Kidney (tissue), 14 donors: ENCODE data around the gene GRN. TPM values are rescaled to one million over a fixed set of nuclear protein-coding genes. Genes with fewer than 3 reads are reported as not detected.
A peak's percentile ranks its signal among the peaks of the same experiment; 100 is the strongest.

ENCODE experiments used
- DNase-seq, 5 donors: peaks; one replicate each; pipeline ENCODE4 v3.0.0-alpha.2; 2013 to 2020
- FAIRE-seq: peaks from 2 replicates; lab custom pipeline; 2012; peaks lifted over from hg19 to GRCh38; lab: Jason Lieb, UNC
- H3K27ac ChIP-seq, 2 donors: one replicate each; pipeline ENCODE4 v1.7.0; 2013; ENCODE audit warnings: low read depth in 2 of 2, low read length in 2 of 2, inconsistent platforms in 1 of 2
- H3K27me3 ChIP-seq: one replicate; pipeline ENCODE4 v1.7.1; 2013; ENCODE audit warnings: low read length, inconsistent platforms; ENCODE audit not compliant: control insufficient read depth, insufficient read depth
- H3K36me3 ChIP-seq, 3 donors: one replicate each; pipeline versions ENCODE4 v1.7.0 to v1.7.1; 2013; ENCODE audit warnings: low read length in 3 of 3, control low read depth in 1 of 3, inconsistent platforms in 1 of 3; ENCODE audit not compliant: insufficient read depth in 3 of 3, control insufficient read depth in 2 of 3
- H3K4me1 ChIP-seq, 3 donors: one replicate each; pipeline versions ENCODE4 v1.7.0 to v1.7.1; 2013; ENCODE audit warnings: low read length in 3 of 3, inconsistent platforms in 1 of 3, low read depth in 1 of 3; ENCODE audit not compliant: control insufficient read depth in 2 of 3, insufficient read depth in 2 of 3
- H3K4me3 ChIP-seq, 3 donors: one replicate each; pipeline versions ENCODE4 v1.7.0 to v1.8.1; 2013; ENCODE audit warnings: low read length in 3 of 3, control low read depth in 1 of 3, inconsistent platforms in 1 of 3
- H3K9ac ChIP-seq, 3 donors: one replicate each; pipeline versions ENCODE4 v1.7.0 to v1.7.1; 2013; ENCODE audit warnings: low read length in 3 of 3, control low read depth in 1 of 3, inconsistent platforms in 1 of 3
- H3K9me3 ChIP-seq, 3 donors: one replicate each; pipeline versions ENCODE4 v1.7.0 to v1.7.1; 2013; ENCODE audit warnings: low read length in 3 of 3, control low read depth in 1 of 3, inconsistent platforms in 1 of 3; ENCODE audit not compliant: control insufficient read depth in 2 of 3, insufficient read depth in 1 of 3
- intact Hi-C: fragments of 100-400 bp; cut with DNase I; formaldehyde crosslinking; loops from one replicate; pipeline ENCODE4 v1.11.1; 2022
- polyA plus RNA-seq: library from polyadenylated mRNA; stranded (reverse); fragments of 350-450 nt; fragmentation: Illumina TruSeq; extraction: RNeasy Lipid Tissue Mini Kit (QIAGEN cat#74804); gene quantifications from one replicate; pipeline ENCODE4 v1.2.3, GENCODE V29; 2014; ENCODE audit warnings: low read depth, low replicate concordance; ENCODE audit not compliant: insufficient read depth
- total RNA-seq: library from RNA; stranded (reverse); fragmentation: NEBNext Ultra II Directional; extraction: Animal tissue kit (Norgen Biotek cat#: 25700); gene quantifications from one replicate; pipeline ENCODE4 v1.2.1, GENCODE V29; 2021
- TF ChIP-seq, protein P1 (sequence below): IDR thresholded peaks from 3 replicates; pipeline ENCODE4 v1.5.1; 2012; ENCODE audit warnings: mild to moderate bottlenecking, moderate library complexity, borderline replicate concordance; ENCODE audit not compliant: insufficient read depth; ENCODE audit errors: extremely low read depth
- donor health status: control.
- donor health status: control.
- donor health status: control.
- donor health status: control.
- donor health status: control.
- donor health status: DM: yes; HTN: yes; CAD: no.
- donor health status: Normal renal cell carcinoma (clear cell type).

GRN gene
- total and polyA plus RNA-seq, 2 donors from 2014 or later, result 235 to 353 TPM

DNA sequence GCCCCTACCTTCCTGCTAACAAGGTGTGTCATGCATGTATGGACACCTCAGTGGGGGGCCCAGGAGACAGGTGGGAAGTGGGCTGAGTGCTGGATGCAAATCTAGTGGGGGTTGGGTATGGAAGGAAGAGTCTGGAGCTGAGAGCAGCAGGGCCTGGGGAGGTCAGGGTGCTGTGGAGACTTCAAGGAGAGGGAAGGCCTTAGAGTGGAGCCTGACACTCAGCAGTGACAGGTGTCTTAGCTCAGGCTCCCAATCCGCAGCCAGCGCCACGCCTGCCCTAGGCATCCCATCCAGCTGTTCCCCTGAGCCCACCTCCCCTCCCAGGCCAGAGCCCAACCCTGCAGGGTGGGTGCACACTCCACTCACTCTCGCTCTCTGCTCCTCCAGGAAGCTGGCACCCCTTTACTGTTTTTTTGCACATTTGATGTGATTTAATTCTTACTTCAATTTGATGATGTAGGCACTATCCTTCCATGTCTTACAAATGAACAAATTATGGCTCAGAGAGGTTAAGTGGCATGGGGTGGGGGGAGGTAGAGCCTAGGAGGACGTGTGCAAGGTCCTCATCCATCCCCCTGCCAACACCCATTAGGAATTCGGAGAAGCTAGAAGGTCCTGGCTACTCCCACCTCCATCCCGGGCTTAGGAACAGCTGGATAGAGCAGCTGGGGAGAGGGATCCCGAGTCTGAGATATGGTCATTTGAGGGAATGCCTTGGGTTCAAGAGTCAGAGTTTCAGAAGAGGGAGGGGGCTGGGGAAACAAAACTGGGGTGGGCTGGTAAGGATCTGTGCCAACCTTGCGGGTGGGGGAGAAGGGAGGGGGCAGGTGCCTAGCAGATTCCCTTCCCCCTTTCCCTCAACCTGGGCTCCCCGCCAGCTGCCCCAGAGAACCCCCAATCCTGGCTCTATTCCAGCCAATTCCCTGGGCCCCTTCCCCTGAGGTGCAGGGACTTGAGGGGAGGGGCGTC, 16.5 kb downstream of the GRN start:
- Histone ChIP-seq H3K27me3 (no peaks in the 10 kb centered on the region), H3K36me3 (no peaks in the 10 kb centered on the region), H3K9me3 (no peaks in the 10 kb centered on the region), H3K9ac (no peak overlapping the region), H3K4me3 (peak overlapping the region in 1 of 3 donors; percentile 18), H3K27ac (no peak overlapping the region), H3K4me1 (peaks cover 5 to 9% (median 5%) of the 10 kb centered on the region in 3 donors)
- intact Hi-C loops, result no loop called here
- DNase-seq (peak in 4 of 5 donors; percentile 51 to 78 (median 66)), FAIRE-seq (no peak)
- TF ChIP-seq, protein P1, sequence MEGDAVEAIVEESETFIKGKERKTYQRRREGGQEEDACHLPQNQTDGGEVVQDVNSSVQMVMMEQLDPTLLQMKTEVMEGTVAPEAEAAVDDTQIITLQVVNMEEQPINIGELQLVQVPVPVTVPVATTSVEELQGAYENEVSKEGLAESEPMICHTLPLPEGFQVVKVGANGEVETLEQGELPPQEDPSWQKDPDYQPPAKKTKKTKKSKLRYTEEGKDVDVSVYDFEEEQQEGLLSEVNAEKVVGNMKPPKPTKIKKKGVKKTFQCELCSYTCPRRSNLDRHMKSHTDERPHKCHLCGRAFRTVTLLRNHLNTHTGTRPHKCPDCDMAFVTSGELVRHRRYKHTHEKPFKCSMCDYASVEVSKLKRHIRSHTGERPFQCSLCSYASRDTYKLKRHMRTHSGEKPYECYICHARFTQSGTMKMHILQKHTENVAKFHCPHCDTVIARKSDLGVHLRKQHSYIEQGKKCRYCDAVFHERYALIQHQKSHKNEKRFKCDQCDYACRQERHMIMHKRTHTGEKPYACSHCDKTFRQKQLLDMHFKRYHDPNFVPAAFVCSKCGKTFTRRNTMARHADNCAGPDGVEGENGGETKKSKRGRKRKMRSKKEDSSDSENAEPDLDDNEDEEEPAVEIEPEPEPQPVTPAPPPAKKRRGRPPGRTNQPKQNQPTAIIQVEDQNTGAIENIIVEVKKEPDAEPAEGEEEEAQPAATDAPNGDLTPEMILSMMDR, result no peak

- H3K9me3 ChIP-seq, result no peaks in the 10 kb centered on the region
- H3K4me3 ChIP-seq, result peak overlapping the region in 2 of 3 donors; percentile 54 to 60
- TF ChIP-seq, protein P1, result no peak
- no peak for FAIRE-seq
- H3K4me1 ChIP-seq, result peaks cover 5 to 9% (median 5%) of the 10 kb centered on the region in 3 donors
- DNase-seq, result peak in 4 of 5 donors; percentile 59 to 73 (median 66)
- H3K9ac ChIP-seq, result peak overlapping the region in 1 of 3 donors; percentile 3
- H3K27ac ChIP-seq, result no peak overlapping the region
- intact Hi-C loops, result no loop called here
- H3K36me3 ChIP-seq, result no peaks in the 10 kb centered on the region
- no peaks in the 10 kb centered on the region for H3K27me3 ChIP-seq
Measured at GRCh38 chr17:44362459-44362948, 17.4 kb downstream of the GRN start.

GRCh38 chr17:44362949-44363612, 18.0 kb downstream of the GRN start:
- H3K27ac ChIP-seq, result no peak overlapping the region
- TF ChIP-seq, protein P1, result no peak
- H3K9ac ChIP-seq, result peak overlapping the region in 2 of 3 donors; percentile 3 to 26
- H3K27me3 ChIP-seq, result no peaks in the 10 kb centered on the region
- peak overlapping the region in 2 of 3 donors; percentile 54 to 60 for H3K4me3 ChIP-seq
- H3K36me3 ChIP-seq, result no peaks in the 10 kb centered on the region
- intact Hi-C loops, result no loop called here
- DNase-seq (peak; percentile 56 to 87 (median 74)), FAIRE-seq (no peak)
- no peaks in the 10 kb centered on the region for H3K9me3 ChIP-seq
- H3K4me1 ChIP-seq, result peaks cover 5 to 9% (median 5%) of the 10 kb centered on the region in 3 donors
